Liver (tissue), 3 donors: ENCODE results near the gene KTN1.

Source experiments
- CTCF ChIP-seq: fragments of 150-350 bp; IDR thresholded peaks from 2 replicates; pipeline ENCODE4 v1.5.1; 2017; ENCODE audit warnings: improper control_type of control experiment, low read depth, low read length; ENCODE audit not compliant: missing input control
- EGR1 ChIP-seq, 2 donors: IDR thresholded peaks; 2 replicates each; pipeline ENCODE4 v1.6.1; 2016 to 2018; ENCODE audit warnings: antibody characterized with exemption in 2 of 2, low read depth in 2 of 2
- GABPA ChIP-seq, 2 donors: IDR thresholded peaks in 1 of 2; conservative IDR thresholded peaks in 1 of 2; 2 replicates each; pipeline ENCODE4 v1.6.1; 2016; ENCODE audit warnings: antibody characterized with exemption in 2 of 2, mild to moderate bottlenecking in 1 of 2, moderate library complexity in 1 of 2
- MAX ChIP-seq: IDR thresholded peaks from 2 replicates; pipeline ENCODE4 v1.6.1; 2016; ENCODE audit warnings: antibody characterized with exemption
- RAD21 ChIP-seq, 2 donors: IDR thresholded peaks; 2 replicates each; pipeline ENCODE4 v1.6.1; 2016; ENCODE audit warnings: antibody characterized with exemption in 2 of 2, mild to moderate bottlenecking in 2 of 2
- REST ChIP-seq: IDR thresholded peaks from 2 replicates; pipeline ENCODE4 v1.6.1; 2016; ENCODE audit warnings: antibody characterized with exemption, mild to moderate bottlenecking
- RXRA ChIP-seq, 2 donors: IDR thresholded peaks; 2 replicates each; pipeline ENCODE4 v1.6.1; 2017 to 2018; ENCODE audit warnings: antibody characterized with exemption in 2 of 2, mild to moderate bottlenecking in 1 of 2
- SP1 ChIP-seq: IDR thresholded peaks from 2 replicates; pipeline ENCODE4 v1.6.1; 2018; ENCODE audit warnings: antibody characterized with exemption, mild to moderate bottlenecking
- TAF1 ChIP-seq: conservative IDR thresholded peaks from 2 replicates; pipeline ENCODE4 v1.6.1; 2016; ENCODE audit warnings: antibody characterized with exemption, mild to moderate bottlenecking
- TF ChIP-seq, protein P1 (sequence below): IDR thresholded peaks from 2 replicates; pipeline ENCODE4 v1.6.1; 2016; ENCODE audit warnings: antibody characterized with exemption
- donor health status: healthy.
- donor health status: healthy.

GRCh38 chr14:55578511-55578910 lies 1.5 kb upstream of the KTN1 start:
- TF ChIP-seq CTCF = no peak
- no peak for TF ChIP-seq MAX
- TF ChIP-seq RXRA (IDR thresholded peaks at IDR 0.05) = no peak
- TF ChIP-seq RAD21 (IDR thresholded peaks at IDR 0.05) = no peak
- no peak for TF ChIP-seq EGR1 (IDR thresholded peaks at IDR 0.05; ENCODE audit: low read depth in 2 of 2)
- no peak for TF ChIP-seq REST
- no peak for TF ChIP-seq SP1
- TF ChIP-seq, protein P1, sequence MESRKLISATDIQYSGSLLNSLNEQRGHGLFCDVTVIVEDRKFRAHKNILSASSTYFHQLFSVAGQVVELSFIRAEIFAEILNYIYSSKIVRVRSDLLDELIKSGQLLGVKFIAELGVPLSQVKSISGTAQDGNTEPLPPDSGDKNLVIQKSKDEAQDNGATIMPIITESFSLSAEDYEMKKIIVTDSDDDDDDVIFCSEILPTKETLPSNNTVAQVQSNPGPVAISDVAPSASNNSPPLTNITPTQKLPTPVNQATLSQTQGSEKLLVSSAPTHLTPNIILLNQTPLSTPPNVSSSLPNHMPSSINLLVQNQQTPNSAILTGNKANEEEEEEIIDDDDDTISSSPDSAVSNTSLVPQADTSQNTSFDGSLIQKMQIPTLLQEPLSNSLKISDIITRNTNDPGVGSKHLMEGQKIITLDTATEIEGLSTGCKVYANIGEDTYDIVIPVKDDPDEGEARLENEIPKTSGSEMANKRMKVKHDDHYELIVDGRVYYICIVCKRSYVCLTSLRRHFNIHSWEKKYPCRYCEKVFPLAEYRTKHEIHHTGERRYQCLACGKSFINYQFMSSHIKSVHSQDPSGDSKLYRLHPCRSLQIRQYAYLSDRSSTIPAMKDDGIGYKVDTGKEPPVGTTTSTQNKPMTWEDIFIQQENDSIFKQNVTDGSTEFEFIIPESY = no peak
- TF ChIP-seq GABPA (IDR thresholded peaks at IDR 0.05 in 1 of 2, conservative IDR thresholded peaks at IDR 0.05 in 1 of 2) = no peak
- no peak for TF ChIP-seq TAF1
